PC-3 (cell line): ENCODE data around the gene RBM14.

Source experiments
- EZH2phosphoT487 ChIP-seq: fragments of 300-600 bp; sonication (generic); IDR thresholded peaks from 2 replicates; pipeline ENCODE4 v1.6.1; 2018; ENCODE audit warnings: mild to moderate bottlenecking, antibody characterized with exemption, low read length, borderline replicate concordance
- TF ChIP-seq, protein P1 (sequence below): fragments of 300-600 bp; sonication (generic); conservative IDR thresholded peaks from 2 replicates; pipeline ENCODE4 v1.5.1; 2017; ENCODE audit warnings: antibody characterized with exemption, low read depth, mild to moderate bottlenecking, low read length

DNA sequence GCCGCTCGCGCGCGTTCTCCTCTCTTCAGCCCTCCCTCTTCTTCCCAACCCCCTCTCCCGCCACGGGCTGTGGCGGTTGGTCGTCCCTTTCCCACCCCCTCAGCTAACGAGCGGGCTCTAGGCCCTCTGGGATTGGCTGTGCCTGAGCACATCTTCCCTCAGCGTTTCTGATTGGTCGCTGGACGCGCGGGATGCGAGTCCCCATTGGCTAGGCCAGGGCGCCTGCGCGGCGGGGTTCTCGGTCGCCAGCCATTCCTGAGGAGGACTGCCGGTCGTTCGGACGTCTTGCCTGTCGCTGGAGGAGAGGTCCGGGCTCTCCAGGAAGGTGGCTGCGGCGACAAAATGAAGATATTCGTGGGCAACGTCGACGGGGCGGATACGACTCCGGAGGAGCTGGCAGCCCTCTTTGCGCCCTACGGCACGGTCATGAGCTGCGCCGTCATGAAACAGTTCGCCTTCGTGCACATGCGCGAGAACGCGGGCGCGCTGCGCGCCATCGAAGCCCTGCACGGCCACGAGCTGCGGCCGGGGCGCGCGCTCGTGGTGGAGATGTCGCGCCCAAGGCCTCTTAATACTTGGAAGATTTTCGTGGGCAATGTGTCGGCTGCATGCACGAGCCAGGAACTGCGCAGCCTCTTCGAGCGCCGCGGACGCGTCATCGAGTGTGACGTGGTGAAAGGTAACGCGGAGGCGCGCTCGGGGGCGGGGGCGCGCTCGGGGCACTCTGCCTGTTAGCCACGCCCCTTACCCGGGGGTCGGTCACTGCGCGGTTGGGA is at the start of gene RBM14:
- TF ChIP-seq, protein P1, sequence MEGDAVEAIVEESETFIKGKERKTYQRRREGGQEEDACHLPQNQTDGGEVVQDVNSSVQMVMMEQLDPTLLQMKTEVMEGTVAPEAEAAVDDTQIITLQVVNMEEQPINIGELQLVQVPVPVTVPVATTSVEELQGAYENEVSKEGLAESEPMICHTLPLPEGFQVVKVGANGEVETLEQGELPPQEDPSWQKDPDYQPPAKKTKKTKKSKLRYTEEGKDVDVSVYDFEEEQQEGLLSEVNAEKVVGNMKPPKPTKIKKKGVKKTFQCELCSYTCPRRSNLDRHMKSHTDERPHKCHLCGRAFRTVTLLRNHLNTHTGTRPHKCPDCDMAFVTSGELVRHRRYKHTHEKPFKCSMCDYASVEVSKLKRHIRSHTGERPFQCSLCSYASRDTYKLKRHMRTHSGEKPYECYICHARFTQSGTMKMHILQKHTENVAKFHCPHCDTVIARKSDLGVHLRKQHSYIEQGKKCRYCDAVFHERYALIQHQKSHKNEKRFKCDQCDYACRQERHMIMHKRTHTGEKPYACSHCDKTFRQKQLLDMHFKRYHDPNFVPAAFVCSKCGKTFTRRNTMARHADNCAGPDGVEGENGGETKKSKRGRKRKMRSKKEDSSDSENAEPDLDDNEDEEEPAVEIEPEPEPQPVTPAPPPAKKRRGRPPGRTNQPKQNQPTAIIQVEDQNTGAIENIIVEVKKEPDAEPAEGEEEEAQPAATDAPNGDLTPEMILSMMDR, result no peak
- no peak for TF ChIP-seq EZH2phosphoT487
